Neural crest cell (in vitro differentiated cells): ENCODE data around the gene FOXP1. TPM values are rescaled to one million over a fixed set of nuclear protein-coding genes. Genes with fewer than 3 reads are reported as not detected.

Experiments
- DNase-seq: peaks from one replicate; pipeline ENCODE4 v3.0.0; 2021; ENCODE audit warnings: low read depth, mixed read lengths, low spot score
- H3K27ac Mint-ChIP-seq: one replicate; pipeline ENCODE4 v1.8.0; 2021; ENCODE audit warnings: mild to moderate bottlenecking, mixed read lengths; ENCODE audit not compliant: unreplicated experiment
- H3K27me3 Mint-ChIP-seq: 2 replicates; pipeline ENCODE4 v1.8.0; 2021; ENCODE audit warnings: low read depth, mild to moderate bottlenecking, mixed read lengths
- H3K36me3 Mint-ChIP-seq: 2 replicates; pipeline ENCODE4 v1.8.0; 2021; ENCODE audit warnings: low read depth, mild to moderate bottlenecking, mixed read lengths
- H3K4me1 Mint-ChIP-seq: 2 replicates; pipeline ENCODE4 v1.8.0; 2021; ENCODE audit warnings: mixed read lengths
- H3K4me3 Mint-ChIP-seq: one replicate; pipeline ENCODE4 v1.8.0; 2021; ENCODE audit warnings: mild to moderate bottlenecking, mixed read lengths
- H3K9me3 Mint-ChIP-seq: 2 replicates; pipeline ENCODE4 v1.8.0; 2021; ENCODE audit warnings: mixed read lengths
- CTCF ChIP-seq: fragments of 200-600 bp; sonication (generic); conservative IDR thresholded peaks from 2 replicates; pipeline ENCODE4 v1.5.0; 2021; ENCODE audit warnings: antibody characterized with exemption, mild to moderate bottlenecking
- total RNA-seq: library from RNA; stranded (reverse); gene quantifications from 2 replicates; pipeline ENCODE4 v1.2.1, GENCODE V29; 2021

The FOXP1 gene
- total RNA-seq, 1 donor from 2014 or later = 22.8 TPM

GRCh38 chr3:71277341-71277740 is 306.2 kb downstream of the FOXP1 start:
- no peak overlapping the region for H3K27ac Mint-ChIP-seq
- H3K36me3 Mint-ChIP-seq = no peaks in the 10 kb centered on the region
- peaks cover 4% of the 10 kb centered on the region for H3K4me1 Mint-ChIP-seq
- H3K9me3 Mint-ChIP-seq = no peaks in the 10 kb centered on the region
- TF ChIP-seq CTCF = no peak
- H3K4me3 Mint-ChIP-seq = no peak overlapping the region
- H3K27me3 Mint-ChIP-seq = no peaks in the 10 kb centered on the region
- DNase-seq = no peak

- Mint-ChIP-seq H3K36me3 (no peaks in the 10 kb centered on the region), H3K4me3 (no peak overlapping the region), H3K27ac (no peak overlapping the region), H3K9me3 (no peaks in the 10 kb centered on the region), H3K4me1 (peaks cover 4% of the 10 kb centered on the region), H3K27me3 (no peaks in the 10 kb centered on the region)
- TF ChIP-seq CTCF = no peak
- DNase-seq = no peak
These were observed 307.0 kb downstream of the FOXP1 start for GRCh38 chr3:71276531-71276930.

- no peaks in the 10 kb centered on the region for H3K36me3 Mint-ChIP-seq
- no peak overlapping the region for H3K4me3 Mint-ChIP-seq
- H3K27me3 Mint-ChIP-seq = no peaks in the 10 kb centered on the region
- H3K27ac Mint-ChIP-seq = no peak overlapping the region
- DNase-seq = no peak
- H3K9me3 Mint-ChIP-seq = no peaks in the 10 kb centered on the region
- H3K4me1 Mint-ChIP-seq = peaks cover 4% of the 10 kb centered on the region
- TF ChIP-seq CTCF = no peak
These were observed 310.1 kb downstream of the FOXP1 start for GRCh38 chr3:71273453-71273852.

- no peaks in the 10 kb centered on the region for H3K36me3 Mint-ChIP-seq
- no peak for DNase-seq
- no peak overlapping the region for H3K27ac Mint-ChIP-seq
- no peaks in the 10 kb centered on the region for H3K27me3 Mint-ChIP-seq
- peaks cover 4% of the 10 kb centered on the region for H3K4me1 Mint-ChIP-seq
- H3K9me3 Mint-ChIP-seq = no peaks in the 10 kb centered on the region
- no peak for TF ChIP-seq CTCF
- no peak overlapping the region for H3K4me3 Mint-ChIP-seq
These were observed 311.9 kb downstream of the FOXP1 start for GRCh38 chr3:71271596-71271995.

GRCh38 chr3:71269906-71270305 is 313.6 kb downstream of the FOXP1 start:
- Mint-ChIP-seq H3K27ac (no peak overlapping the region), H3K4me3 (no peak overlapping the region)
- TF ChIP-seq CTCF = no peak

GRCh38 chr3:71268462-71268999 is 315.0 kb downstream of the FOXP1 start:
- Mint-ChIP-seq H3K9me3 (no peaks in the 10 kb centered on the region), H3K27ac (no peak overlapping the region), H3K36me3 (no peaks in the 10 kb centered on the region), H3K4me1 (peaks cover 3% of the 10 kb centered on the region), H3K4me3 (no peak overlapping the region), H3K27me3 (no peaks in the 10 kb centered on the region)
- no peak for DNase-seq
- TF ChIP-seq CTCF = no peak

More at GRCh38 chr3:71269906-71270305, 313.6 kb downstream of the FOXP1 start:
- Mint-ChIP-seq H3K36me3 (no peaks in the 10 kb centered on the region), H3K4me1 (peaks cover 4% of the 10 kb centered on the region), H3K27me3 (no peaks in the 10 kb centered on the region), H3K9me3 (no peaks in the 10 kb centered on the region)
- DNase-seq = no peak
